Activated CD4-positive, alpha-beta memory T cell treated with anti-CD3 and anti-CD28 coated beads for 36 hours (primary cell): Measurements from ENCODE around the gene CAMTA1. TPM values are rescaled to one million over a fixed set of nuclear protein-coding genes. Genes with fewer than 3 reads are reported as not detected.
"Not testable (repeated sequence)": the region's sequence is repeated elsewhere in the genome, so short reads cannot be mapped to it uniquely, and the experiment has no call there.

Experiments used
- CTCF ChIA-PET: fragments of 350-600 bp; sonication (Branson Sonifier 250); formaldehyde crosslinking; loops from one replicate; lab custom pipeline; 2021; ENCODE audit warnings: antibody characterized with exemption, inconsistent platforms; lab: Charles Lee
- POLR2A ChIA-PET: fragments of 350-600 bp; sonication (Branson Sonifier 250); formaldehyde crosslinking; loops from one replicate; lab custom pipeline; 2021; ENCODE audit warnings: antibody characterized with exemption; lab: Charles Lee
- DNase-seq: peaks from one replicate; pipeline ENCODE4 v3.0.0-alpha.2; 2020
- H3K27ac Mint-ChIP-seq: one replicate; pipeline ENCODE4 v1.8.0; 2021; ENCODE audit warnings: mixed read lengths
- H3K27me3 Mint-ChIP-seq: one replicate; pipeline ENCODE4 v1.8.0; 2021; ENCODE audit warnings: mixed read lengths
- H3K36me3 Mint-ChIP-seq: one replicate; pipeline ENCODE4 v1.8.0; 2021; ENCODE audit warnings: mixed read lengths
- H3K4me1 Mint-ChIP-seq: one replicate; pipeline ENCODE4 v1.8.0; 2021; ENCODE audit warnings: low read depth, mixed read lengths
- H3K4me3 Mint-ChIP-seq: one replicate; pipeline ENCODE4 v1.8.0; 2021; ENCODE audit warnings: mild to moderate bottlenecking, mixed read lengths
- H3K9me3 Mint-ChIP-seq: one replicate; pipeline ENCODE4 v1.8.0; 2021; ENCODE audit warnings: mixed read lengths
- intact Hi-C: fragments of 100-400 bp; cut with micrococcal nuclease; formaldehyde crosslinking; loops from one replicate; pipeline ENCODE4 v1.15.1; 2023
- total RNA-seq, 2 experiments: library from RNA; stranded (reverse); gene quantifications; one replicate each; pipeline ENCODE4 v1.2.3, GENCODE V29; 2021

Gene CAMTA1
- total RNA-seq, 2 experiments from 2014 or later, result 64.7 to 68.9 TPM

GRCh38 chr1:7781501-7781900, 996.2 kb downstream of the CAMTA1 start:
- Mint-ChIP-seq H3K9me3 (no peaks in the 10 kb centered on the region), H3K36me3 (peaks cover 21% of the 10 kb centered on the region), H3K27me3 (no peaks in the 10 kb centered on the region), H3K4me3 (no peak overlapping the region), H3K27ac (no peak overlapping the region), H3K4me1 (peaks cover 17% of the 10 kb centered on the region)
- DNase-seq, result no peak
- POLR2A ChIA-PET, result no interaction called here
- CTCF ChIA-PET, result interaction anchor here (0.7 to 1.5 kb wide), 2 partner anchors 28 to 736 kb away, joined by 3 to 5 read pairs; no protein-coding TSS in a partner anchor
- intact Hi-C loops, result loop anchor here (10.0 kb wide), 1 partner anchor 123 kb away; no protein-coding TSS in a partner anchor

DNA sequence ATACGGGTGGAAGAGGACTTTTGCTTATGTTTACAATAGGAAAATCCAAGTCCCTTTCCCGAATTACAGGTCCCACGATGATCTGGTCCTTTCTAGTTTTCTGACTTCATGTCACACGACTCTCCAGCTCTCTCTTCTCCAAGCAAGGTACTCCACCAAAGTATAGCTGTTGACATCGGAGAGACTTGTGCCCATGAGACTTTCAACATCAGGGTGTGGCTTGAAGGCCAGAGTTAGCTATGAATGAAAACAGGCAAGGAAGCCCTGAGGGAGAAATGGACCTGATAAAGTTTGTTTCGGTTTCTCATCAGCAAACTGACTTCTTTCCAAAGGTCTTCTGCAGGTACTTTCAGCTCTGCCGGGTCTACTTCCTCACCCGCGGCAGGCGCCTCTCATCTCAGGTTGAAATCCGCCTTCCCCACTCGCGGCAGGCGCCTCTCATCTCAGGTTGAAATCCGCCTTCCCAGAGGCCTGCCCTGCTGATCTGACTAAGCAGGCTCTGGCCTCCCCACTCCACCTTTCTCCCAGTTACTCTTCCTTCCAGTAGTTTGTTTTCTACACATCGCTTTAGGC, 996.8 kb downstream of the CAMTA1 start:
- CTCF ChIA-PET, result interaction anchor here (0.7 to 1.5 kb wide), 2 partner anchors 29 to 737 kb away, joined by 3 to 5 read pairs; no protein-coding TSS in a partner anchor
- DNase-seq, result no peak
- H3K36me3 Mint-ChIP-seq, result peaks cover 18% of the 10 kb centered on the region
- H3K4me3 Mint-ChIP-seq, result no peak overlapping the region
- H3K9me3 Mint-ChIP-seq, result no peaks in the 10 kb centered on the region
- peaks cover 17% of the 10 kb centered on the region for H3K4me1 Mint-ChIP-seq
- no peak overlapping the region for H3K27ac Mint-ChIP-seq
- POLR2A ChIA-PET, result no interaction called here
- H3K27me3 Mint-ChIP-seq, result no peaks in the 10 kb centered on the region
- intact Hi-C loops, result loop anchor here (10.0 kb wide), 1 partner anchor 123 kb away; no protein-coding TSS in a partner anchor

GRCh38 chr1:7783178-7783711, 998.0 kb downstream of the CAMTA1 start:
- CTCF ChIA-PET, result no interaction called here
- intact Hi-C loops, result loop anchor here (10.0 kb wide), 1 partner anchor 122 kb away; no protein-coding TSS in a partner anchor
- H3K9me3 Mint-ChIP-seq, result no peaks in the 10 kb centered on the region

DNA sequence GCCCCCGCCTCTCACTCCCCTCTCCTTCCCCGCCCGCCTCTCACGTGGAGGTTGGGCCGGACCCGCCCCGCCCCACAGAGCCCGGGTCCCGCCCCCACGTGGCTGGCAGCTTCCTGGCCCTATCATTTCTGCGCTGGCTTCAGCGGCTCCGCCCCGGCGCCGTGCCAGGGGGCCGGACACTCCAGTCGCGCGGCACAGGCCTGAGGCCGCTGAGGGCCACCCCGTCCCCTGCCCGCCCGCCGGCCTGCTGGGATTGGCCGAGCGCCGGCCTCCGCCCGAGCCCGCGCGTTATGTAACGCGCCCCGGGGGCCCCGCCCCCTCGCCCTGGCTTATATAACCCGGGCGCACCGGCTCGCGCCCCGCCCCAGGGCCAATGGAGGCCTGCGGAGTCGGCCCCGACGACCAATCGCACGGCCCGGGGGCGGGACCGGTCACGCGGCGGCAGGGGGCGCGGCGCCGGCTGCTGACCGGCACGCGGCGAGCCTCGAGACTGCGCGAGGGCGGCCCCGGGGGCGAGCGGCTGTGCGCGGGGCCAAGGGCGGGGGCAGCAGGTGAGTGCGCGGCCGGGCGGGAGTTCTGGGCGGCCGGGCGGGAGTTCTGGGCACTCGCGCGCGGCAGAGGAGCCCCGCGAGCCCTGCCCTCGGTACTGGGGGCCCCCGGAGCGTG, 998.7 kb downstream of the CAMTA1 start, which contains the start of gene PER3:
Gene PER3, plus strand, starts transcription at position 466 of the 666 bp plus-strand sequence. CDS start 587 bp downstream, outside the sequence.
- CTCF ChIA-PET, result no interaction called here
- intact Hi-C loops, result loop anchor here (1.0 to 10.0 kb wide), 2 partner anchors 13 to 121 kb away; partner anchors contain the start of gene VAMP3
- no peaks in the 10 kb centered on the region for H3K27me3 Mint-ChIP-seq
- H3K27ac Mint-ChIP-seq, result no peak within 1 kb of the TSS
- peak within 1 kb of the TSS; percentile 65 for H3K4me3 Mint-ChIP-seq
- POLR2A ChIA-PET, result interaction anchor here (0.6 kb wide), 1 partner anchor 48 kb away, joined by 3 read pairs; no protein-coding TSS in a partner anchor
- peak; percentile 91 for DNase-seq
- H3K4me1 Mint-ChIP-seq, result peaks cover 19% of the 10 kb centered on the region
- peaks cover 9% of the 10 kb centered on the region for H3K36me3 Mint-ChIP-seq
- H3K9me3 Mint-ChIP-seq, result no peaks in the 10 kb centered on the region

More at GRCh38 chr1:7783178-7783711, 998.0 kb downstream of the CAMTA1 start:
- peak; percentile 49 for DNase-seq
- Mint-ChIP-seq H3K27me3 (no peaks in the 10 kb centered on the region), H3K4me1 (peaks cover 19% of the 10 kb centered on the region), H3K4me3 (peak overlapping the region; percentile 65), H3K27ac (no peak overlapping the region), H3K36me3 (peaks cover 10% of the 10 kb centered on the region)
- POLR2A ChIA-PET, result interaction anchor here (0.6 kb wide), 1 partner anchor 49 kb away, joined by 3 read pairs; no protein-coding TSS in a partner anchor

- peaks cover 19% of the 10 kb centered on the region for H3K4me1 Mint-ChIP-seq
- H3K4me3 Mint-ChIP-seq, result peak overlapping the region; percentile 28
- H3K27ac Mint-ChIP-seq, result no peak overlapping the region
- intact Hi-C loops, result loop anchor here (1.0 to 10.0 kb wide), 2 partner anchors 13 to 120 kb away; partner anchors contain the start of gene VAMP3
- peaks cover 13% of the 10 kb centered on the region for H3K36me3 Mint-ChIP-seq
- CTCF ChIA-PET, result no interaction called here
- H3K9me3 Mint-ChIP-seq, result no peaks in the 10 kb centered on the region
- DNase-seq, result no peak
- POLR2A ChIA-PET, result no interaction called here
- H3K27me3 Mint-ChIP-seq, result no peaks in the 10 kb centered on the region
Measured at GRCh38 chr1:7784492-7785071, 999.3 kb downstream of the CAMTA1 start.

- peaks cover 16% of the 10 kb centered on the region for H3K36me3 Mint-ChIP-seq
- H3K27ac Mint-ChIP-seq, result no peak overlapping the region
- peaks cover 4% of the 10 kb centered on the region for H3K9me3 Mint-ChIP-seq
- no peaks in the 10 kb centered on the region for H3K27me3 Mint-ChIP-seq
- ChIA-PET POLR2A (no interaction called here), CTCF (no interaction called here)
- intact Hi-C loops, result loop anchor here (10.0 kb wide), 1 partner anchor 120 kb away; no protein-coding TSS in a partner anchor
- no peak overlapping the region for H3K4me3 Mint-ChIP-seq
- peaks cover 19% of the 10 kb centered on the region for H3K4me1 Mint-ChIP-seq
- no peak for DNase-seq
Measured at GRCh38 chr1:7785108-7785507, 999.9 kb downstream of the CAMTA1 start.

DNA sequence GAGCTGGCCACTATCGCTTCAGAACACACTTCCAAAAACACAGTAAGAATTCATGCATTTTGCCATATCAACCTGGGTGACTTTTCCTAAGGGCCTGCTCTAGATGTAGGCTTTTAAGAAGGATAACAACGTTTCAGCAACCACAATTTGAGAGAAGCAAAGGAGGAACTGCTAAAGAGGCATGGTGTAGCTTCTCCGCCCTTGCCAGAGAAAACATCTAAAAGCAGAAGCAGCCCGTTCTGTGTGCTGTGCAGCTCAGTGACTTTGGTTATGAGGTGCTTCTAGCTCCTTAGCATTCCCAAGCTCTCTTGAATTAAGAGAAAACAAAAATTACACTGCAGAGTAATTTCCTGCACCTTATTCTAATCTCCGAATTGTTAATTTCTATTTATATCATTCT, 1001.5 kb downstream of the CAMTA1 start:
- Mint-ChIP-seq H3K9me3 (peaks cover 19% of the 10 kb centered on the region), H3K4me3 (no peak overlapping the region), H3K4me1 (peaks cover 19% of the 10 kb centered on the region), H3K27me3 (no peaks in the 10 kb centered on the region), H3K36me3 (peaks cover 28% of the 10 kb centered on the region), H3K27ac (no peak overlapping the region)
- CTCF ChIA-PET, result no interaction called here
- DNase-seq, result no peak
- POLR2A ChIA-PET, result no interaction called here
- intact Hi-C loops, result loop anchor here (10.0 kb wide), 1 partner anchor 118 kb away; no protein-coding TSS in a partner anchor

GRCh38 chr1:7789828-7790227, 1004.6 kb downstream of the CAMTA1 start:
- intact Hi-C loops, result loop anchor here (10.0 kb wide), 1 partner anchor 115 kb away; no protein-coding TSS in a partner anchor
- peaks cover 31% of the 10 kb centered on the region for H3K36me3 Mint-ChIP-seq
- POLR2A ChIA-PET, result no interaction called here
- no peak overlapping the region for H3K27ac Mint-ChIP-seq
- peaks cover 4% of the 10 kb centered on the region for H3K4me1 Mint-ChIP-seq
- no peak overlapping the region for H3K4me3 Mint-ChIP-seq
- H3K9me3 Mint-ChIP-seq, result peaks cover 21% of the 10 kb centered on the region
- no peak for DNase-seq
- CTCF ChIA-PET, result interaction anchor here (1.5 to 1.6 kb wide), 2 partner anchors 36 to 121 kb away, joined by 3 to 5 read pairs; no protein-coding TSS in a partner anchor
- no peaks in the 10 kb centered on the region for H3K27me3 Mint-ChIP-seq

DNA sequence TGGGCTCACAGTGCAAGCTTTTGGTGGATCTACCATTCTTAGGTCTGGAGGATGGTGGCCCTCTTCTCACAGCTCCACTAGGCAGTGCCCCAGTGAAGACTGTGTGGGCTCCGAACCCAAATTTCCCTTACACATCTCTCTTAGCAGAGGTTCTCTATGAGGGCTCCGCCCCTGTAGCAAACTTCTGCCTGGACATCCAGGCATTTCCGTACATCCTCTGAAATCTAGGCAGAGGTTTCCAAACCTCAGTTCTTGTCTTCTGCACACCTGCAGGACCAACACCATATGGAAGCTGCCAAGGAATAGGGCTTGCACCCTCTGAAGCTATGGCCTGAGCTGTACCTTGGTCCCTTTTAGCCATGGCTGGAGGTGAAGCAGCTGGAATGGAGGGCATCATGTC, 1005.8 kb downstream of the CAMTA1 start:
- POLR2A ChIA-PET, DNase-seq, H3K27me3 Mint-ChIP-seq, H3K4me3 Mint-ChIP-seq, intact Hi-C loops, H3K27ac Mint-ChIP-seq, CTCF ChIA-PET, H3K4me1 Mint-ChIP-seq: not testable (repeated sequence)
- peaks cover 31% of the 10 kb centered on the region for H3K36me3 Mint-ChIP-seq
- H3K9me3 Mint-ChIP-seq, result peaks cover 21% of the 10 kb centered on the region

DNA sequence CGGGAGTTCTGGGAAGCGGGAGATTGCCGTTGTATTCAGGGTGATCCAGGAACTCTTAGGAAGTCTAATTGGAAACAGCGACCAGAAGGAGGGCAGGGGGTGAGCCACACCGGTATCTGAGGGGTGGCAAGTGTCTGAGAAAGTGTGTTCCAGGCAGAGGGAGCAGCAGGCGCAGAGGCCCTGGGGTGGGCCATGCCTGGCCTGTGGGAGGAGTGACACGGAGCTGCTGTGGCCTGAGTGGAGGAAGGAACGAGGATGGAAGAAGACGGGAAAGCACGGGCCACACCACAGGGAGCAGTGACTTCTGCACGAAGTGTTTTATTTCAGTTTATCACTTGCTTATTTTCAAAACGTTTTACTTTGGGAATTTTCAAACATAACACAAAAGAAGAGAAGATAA, 1010.2 kb downstream of the CAMTA1 start:
- intact Hi-C loops, result no loop called here
- CTCF ChIA-PET, result interaction anchor here (1.7 kb wide), 1 partner anchor 13 kb away, joined by 3 read pairs; no protein-coding TSS in a partner anchor
- POLR2A ChIA-PET, result no interaction called here

DNA sequence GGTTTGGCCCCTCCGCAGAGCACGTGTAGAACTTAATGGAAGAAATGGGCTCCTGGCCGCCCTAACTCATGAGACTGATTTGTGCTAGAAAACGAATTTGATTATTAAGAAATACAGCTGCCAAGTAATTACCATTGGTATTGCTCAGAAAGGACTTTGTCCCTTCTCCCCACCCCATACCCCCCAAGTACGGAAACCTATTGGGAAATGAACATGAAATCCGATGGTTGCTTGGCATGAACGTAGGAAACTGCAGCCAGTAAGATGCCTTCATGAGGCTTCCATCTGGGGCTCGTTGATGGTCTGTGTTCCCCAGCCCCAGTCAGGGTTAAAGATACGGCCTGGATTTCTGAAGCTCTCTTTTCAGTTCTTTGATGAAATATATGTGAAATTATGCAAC, 1020.2 kb downstream of the CAMTA1 start:
- no peak overlapping the region for H3K27ac Mint-ChIP-seq
- intact Hi-C loops, result no loop called here
- peaks cover 7% of the 10 kb centered on the region for H3K36me3 Mint-ChIP-seq
- POLR2A ChIA-PET, result no interaction called here
- H3K27me3 Mint-ChIP-seq, result no peaks in the 10 kb centered on the region
- no peak for DNase-seq
- H3K9me3 Mint-ChIP-seq, result no peaks in the 10 kb centered on the region
- no peak overlapping the region for H3K4me3 Mint-ChIP-seq
- no peaks in the 10 kb centered on the region for H3K4me1 Mint-ChIP-seq
- CTCF ChIA-PET, result no interaction called here

More for the DNA sequence above, 1010.2 kb downstream of the CAMTA1 start:
- Mint-ChIP-seq H3K4me3 (no peak overlapping the region), H3K4me1 (no peaks in the 10 kb centered on the region), H3K27me3 (no peaks in the 10 kb centered on the region), H3K9me3 (peaks cover 14% of the 10 kb centered on the region), H3K36me3 (peaks cover 14% of the 10 kb centered on the region), H3K27ac (no peak overlapping the region)
- no peak for DNase-seq
